Measurements from ENCODE around the gene BTF3L4. TPM values are rescaled to one million over a fixed set of nuclear protein-coding genes. Genes with fewer than 3 reads are reported as not detected.

BTF3L4 gene
- total RNA-seq, 3 donors from 2014 or later (not counting 1 experiment from before 2014, with no cell fraction given) = 24.2 to 25.3 (median 25.2) TPM

DNA sequence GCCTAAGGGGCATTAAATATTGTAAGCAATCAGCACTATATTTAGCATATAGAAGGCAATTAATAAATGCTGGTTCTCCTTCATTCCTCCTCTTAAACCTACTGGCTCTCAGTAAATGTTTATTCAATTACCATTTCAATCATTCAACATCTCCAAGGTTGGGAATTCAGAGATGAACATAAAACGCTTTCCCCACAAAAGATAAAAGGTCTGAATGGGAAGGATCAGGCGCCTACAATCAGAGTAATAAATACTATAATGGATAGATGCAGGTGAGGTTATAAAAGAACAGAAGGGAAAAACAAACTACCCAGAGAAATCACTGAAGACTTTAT, 22.1 kb upstream of the BTF3L4 start:
- DNase-seq (no peak), ATAC-seq (no peak)
- WGBS (ENCODE audit: insufficient coverage) = no CpG with 5 or more reads among the region's 2 CpGs
- TF ChIP-seq, protein P1, sequence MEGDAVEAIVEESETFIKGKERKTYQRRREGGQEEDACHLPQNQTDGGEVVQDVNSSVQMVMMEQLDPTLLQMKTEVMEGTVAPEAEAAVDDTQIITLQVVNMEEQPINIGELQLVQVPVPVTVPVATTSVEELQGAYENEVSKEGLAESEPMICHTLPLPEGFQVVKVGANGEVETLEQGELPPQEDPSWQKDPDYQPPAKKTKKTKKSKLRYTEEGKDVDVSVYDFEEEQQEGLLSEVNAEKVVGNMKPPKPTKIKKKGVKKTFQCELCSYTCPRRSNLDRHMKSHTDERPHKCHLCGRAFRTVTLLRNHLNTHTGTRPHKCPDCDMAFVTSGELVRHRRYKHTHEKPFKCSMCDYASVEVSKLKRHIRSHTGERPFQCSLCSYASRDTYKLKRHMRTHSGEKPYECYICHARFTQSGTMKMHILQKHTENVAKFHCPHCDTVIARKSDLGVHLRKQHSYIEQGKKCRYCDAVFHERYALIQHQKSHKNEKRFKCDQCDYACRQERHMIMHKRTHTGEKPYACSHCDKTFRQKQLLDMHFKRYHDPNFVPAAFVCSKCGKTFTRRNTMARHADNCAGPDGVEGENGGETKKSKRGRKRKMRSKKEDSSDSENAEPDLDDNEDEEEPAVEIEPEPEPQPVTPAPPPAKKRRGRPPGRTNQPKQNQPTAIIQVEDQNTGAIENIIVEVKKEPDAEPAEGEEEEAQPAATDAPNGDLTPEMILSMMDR (IDR thresholded peaks at IDR 0.05) = no peak
- Histone ChIP-seq H3K36me3 (ENCODE audit: control insufficient read depth, insufficient read depth, low read length) (peaks cover 2% of the 10 kb centered on the region), H3K27me3 (ENCODE audit: control insufficient read depth, insufficient read depth, low read length) (no peaks in the 10 kb centered on the region), H3K4me3 (ENCODE audit: low read length) (peak overlapping the region; percentile 83), H3K4me1 (ENCODE audit: control insufficient read depth, insufficient read depth, low read length) (peaks cover 21% of the 10 kb centered on the region), H3K9me3 (ENCODE audit: control insufficient read depth, insufficient read depth, low read length) (no peaks in the 10 kb centered on the region), H3K27ac (ENCODE audit: low read length) (peak overlapping the region; percentile 95)
- H3K4me1 Mint-ChIP-seq = peaks cover 31 to 40% of the 10 kb centered on the region in 2 donors
- H3K9me3 Mint-ChIP-seq = no peaks in the 10 kb centered on the region
- no peaks in the 10 kb centered on the region for H3K36me3 Mint-ChIP-seq
- H3K27me3 Mint-ChIP-seq (ENCODE audit: low read depth in 2 of 2) = no peaks in the 10 kb centered on the region
- peak overlapping the region; percentile 92 for H3K4me3 Mint-ChIP-seq
- peak overlapping the region; percentile 92 to 94 for H3K27ac Mint-ChIP-seq
- intact Hi-C loops (cut with micrococcal nuclease) = loop anchor here (5.0 kb wide), 1 partner anchor 333 kb away; the partner anchor contains the start of gene CC2D1B

GRCh38 chr1:52037402-52037814, 18.7 kb upstream of the BTF3L4 start:
- Histone ChIP-seq H3K9me3 (ENCODE audit: control insufficient read depth, insufficient read depth, low read length) (no peaks in the 10 kb centered on the region), H3K27ac (ENCODE audit: low read length) (no peak overlapping the region), H3K27me3 (ENCODE audit: control insufficient read depth, insufficient read depth, low read length) (no peaks in the 10 kb centered on the region), H3K36me3 (ENCODE audit: control insufficient read depth, insufficient read depth, low read length) (peaks cover 16% of the 10 kb centered on the region), H3K4me1 (ENCODE audit: control insufficient read depth, insufficient read depth, low read length) (peaks cover 11% of the 10 kb centered on the region), H3K4me3 (ENCODE audit: low read length) (no peak overlapping the region)
- H3K4me1 Mint-ChIP-seq = peaks cover 10 to 18% of the 10 kb centered on the region in 2 donors
- DNase-seq (no peak), ATAC-seq (no peak)
- H3K27me3 Mint-ChIP-seq (ENCODE audit: low read depth in 2 of 2) = no peaks in the 10 kb centered on the region
- no peaks in the 10 kb centered on the region for H3K9me3 Mint-ChIP-seq
- TF ChIP-seq, protein P1 (IDR thresholded peaks at IDR 0.05) = no peak
- no peak overlapping the region for H3K4me3 Mint-ChIP-seq
- no peak overlapping the region for H3K27ac Mint-ChIP-seq
- 94% methylated on average over 5 of the region's 5 CpGs for WGBS (ENCODE audit: insufficient coverage)
- intact Hi-C loops (cut with micrococcal nuclease) = no loop called here
- no peaks in the 10 kb centered on the region for H3K36me3 Mint-ChIP-seq

DNA sequence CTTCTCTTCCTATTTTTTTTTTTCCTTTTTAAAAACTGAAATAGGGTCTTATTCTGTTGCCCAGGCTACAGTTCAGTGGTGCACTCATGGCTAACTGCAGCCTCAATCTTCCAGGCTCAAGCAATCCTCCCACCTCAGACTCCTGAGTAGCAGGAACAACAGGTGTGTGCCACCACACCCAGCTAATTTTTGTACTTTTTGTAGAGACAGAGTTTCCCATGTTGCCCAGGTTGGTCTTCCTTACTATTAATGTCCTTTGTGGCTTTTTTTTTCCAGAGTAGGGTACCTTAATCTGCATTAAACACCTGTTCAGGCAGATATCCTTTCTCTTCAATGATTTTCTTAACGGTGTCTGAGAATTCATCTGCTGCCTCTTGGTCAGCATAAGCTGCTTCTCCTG, 18.2 kb upstream of the BTF3L4 start:
- no peak overlapping the region for H3K4me3 ChIP-seq (ENCODE audit: low read length)
- H3K27me3 Mint-ChIP-seq (ENCODE audit: low read depth in 2 of 2) = no peaks in the 10 kb centered on the region
- DNase-seq (no peak), ATAC-seq (no peak)
- no peak overlapping the region for H3K27ac Mint-ChIP-seq
- H3K9me3 Mint-ChIP-seq = no peaks in the 10 kb centered on the region
- no peaks in the 10 kb centered on the region for H3K27me3 ChIP-seq (ENCODE audit: control insufficient read depth, insufficient read depth, low read length)
- peaks cover 6% of the 10 kb centered on the region for H3K4me1 ChIP-seq (ENCODE audit: control insufficient read depth, insufficient read depth, low read length)
- H3K36me3 ChIP-seq (ENCODE audit: control insufficient read depth, insufficient read depth, low read length) = peaks cover 16% of the 10 kb centered on the region
- H3K36me3 Mint-ChIP-seq = no peaks in the 10 kb centered on the region
- TF ChIP-seq, protein P1 (IDR thresholded peaks at IDR 0.05) = no peak
- no peak overlapping the region for H3K27ac ChIP-seq (ENCODE audit: low read length)
- H3K9me3 ChIP-seq (ENCODE audit: control insufficient read depth, insufficient read depth, low read length) = no peaks in the 10 kb centered on the region
- intact Hi-C loops (cut with micrococcal nuclease) = no loop called here
- 94% methylated on average over 1 of the region's 1 CpG for WGBS (ENCODE audit: insufficient coverage)
- peaks cover 6 to 14% of the 10 kb centered on the region in 2 donors for H3K4me1 Mint-ChIP-seq
- H3K4me3 Mint-ChIP-seq = no peak overlapping the region

DNA sequence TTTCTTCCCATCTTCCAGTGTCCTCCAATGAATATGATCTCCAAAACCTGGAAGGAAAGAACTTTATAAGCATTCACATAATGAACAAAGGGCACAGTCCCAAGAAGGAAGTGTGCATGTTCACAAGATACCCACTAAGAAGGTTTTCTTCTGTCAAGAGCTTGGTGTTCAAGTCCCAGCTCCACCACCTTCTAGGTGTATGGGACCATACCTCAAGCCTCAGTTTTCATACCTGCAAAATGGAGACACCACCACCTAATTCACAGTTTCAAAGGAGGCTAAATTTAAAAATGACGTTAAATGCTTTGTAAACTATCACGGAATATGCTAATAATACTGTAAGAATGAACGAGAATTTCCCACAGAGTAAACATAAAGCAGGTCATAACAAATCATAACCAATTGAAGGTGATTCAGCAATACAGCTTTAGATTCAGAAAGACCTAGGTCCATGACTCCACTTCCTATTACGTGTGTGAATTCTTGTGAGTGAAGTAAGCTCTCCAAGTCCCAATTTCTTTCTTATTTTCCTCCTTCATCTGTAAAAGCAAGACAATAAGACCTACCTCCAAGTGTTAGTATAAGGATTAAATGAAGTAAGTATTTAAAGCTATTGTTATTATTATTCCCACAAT, 14.4 kb upstream of the BTF3L4 start:
- intact Hi-C loops (cut with micrococcal nuclease) = no loop called here
- H3K4me3 ChIP-seq (ENCODE audit: low read length) = no peak overlapping the region
- Mint-ChIP-seq H3K4me1 (peaks cover 0 to 22% of the 10 kb centered on the region in 2 donors), H3K36me3 (no peaks in the 10 kb centered on the region), H3K27me3 (ENCODE audit: low read depth in 2 of 2) (no peaks in the 10 kb centered on the region), H3K27ac (no peak overlapping the region), H3K9me3 (no peaks in the 10 kb centered on the region), H3K4me3 (no peak overlapping the region)
- no peaks in the 10 kb centered on the region for H3K9me3 ChIP-seq (ENCODE audit: control insufficient read depth, insufficient read depth, low read length)
- no peak for DNase-seq
- H3K4me1 ChIP-seq (ENCODE audit: control insufficient read depth, insufficient read depth, low read length) = no peaks in the 10 kb centered on the region
- H3K36me3 ChIP-seq (ENCODE audit: control insufficient read depth, insufficient read depth, low read length) = peaks cover 16% of the 10 kb centered on the region
- H3K27me3 ChIP-seq (ENCODE audit: control insufficient read depth, insufficient read depth, low read length) = no peaks in the 10 kb centered on the region
- no peak for ATAC-seq
- TF ChIP-seq, protein P1 (IDR thresholded peaks at IDR 0.05) = no peak
- no peak overlapping the region for H3K27ac ChIP-seq (ENCODE audit: low read length)
- WGBS (ENCODE audit: insufficient coverage) = 100% methylated on average over 1 of the region's 4 CpGs

All from natural killer cell (primary cell).